Transverse colon (tissue), 4 donors: ENCODE measurements around the gene CORO2B.

Experiments used
- CTCF ChIP-seq, 5 experiments: fragments of 200-600 bp in 3 of 5; fragments of 450-650 bp in 2 of 5; sonication (generic) in 3 of 5; IDR thresholded peaks; 1 replicate in 2 of 5; 2 replicates in 3 of 5; pipeline ENCODE4 v1.5.1; 2016 to 2017; ENCODE audit warnings: antibody characterized with exemption in 5 of 5, inconsistent platforms in 3 of 5, mild to moderate bottlenecking in 2 of 5, moderate library complexity in 1 of 5
- POLR2A ChIP-seq: fragments of 450-650 bp; IDR thresholded peaks from one replicate; pipeline ENCODE4 v1.6.1; 2016; ENCODE audit warnings: antibody characterized with exemption, mild to moderate bottlenecking, moderate library complexity
- POLR2AphosphoS5 ChIP-seq, 3 donors: sonication (generic); formaldehyde crosslinking; IDR thresholded peaks; one replicate each; pipeline ENCODE4 v1.6.1; 2016; ENCODE audit warnings: antibody characterized with exemption in 3 of 3

- no peak for TF ChIP-seq CTCF (IDR thresholded peaks at IDR 0.05)
- no peak for TF ChIP-seq POLR2A
- TF ChIP-seq POLR2AphosphoS5 (IDR thresholded peaks at IDR 0.05): no peak
Measured at GRCh38 chr15:68719672-68720071, 140.9 kb downstream of the CORO2B start.
